HEK293 (cell line): Measurements from ENCODE around the gene DVL3.

Experiments
- CTCF ChIA-PET: fragments of 350-600 bp; formaldehyde crosslinking; extraction: SDS; loops from one replicate; lab custom pipeline; 2021; ENCODE audit warnings: antibody characterized with exemption; lab: Yijun Ruan, JAX
- POLR2A ChIA-PET: fragments of 300-600 bp; formaldehyde crosslinking; extraction: SDS; loops from one replicate; lab custom pipeline; 2020; ENCODE audit warnings: antibody characterized with exemption, inconsistent platforms; lab: Yijun Ruan, JAX
- H3K27ac ChIP-seq: fragments of 200-500 bp; sonication (Bioruptor generic); 2 replicates; pipeline ENCODE4 v1.5.1; 2014; ENCODE audit warnings: low read depth, low read length, control low read depth, inconsistent platforms; ENCODE audit errors: extremely low read depth
- H3K36me3 ChIP-seq, 2 experiments: fragments of 200-500 bp in 1 of 2; sonication (Bioruptor generic) in 1 of 2; 1 replicate in 1 of 2; 2 replicates in 1 of 2; pipeline ENCODE4 v1.5.1; 2014 to 2017; ENCODE audit warnings: inconsistent platforms in 2 of 2, low read length in 2 of 2; ENCODE audit not compliant: control insufficient read depth in 2 of 2, insufficient read depth in 1 of 2
- H3K4me1 ChIP-seq: fragments of 200-500 bp; sonication (Bioruptor generic); 2 replicates; pipeline ENCODE4 v1.5.1; 2014; ENCODE audit warnings: mild to moderate bottlenecking, low read length, inconsistent platforms; ENCODE audit not compliant: control insufficient read depth, insufficient read depth
- H3K4me3 ChIP-seq: 2 replicates; pipeline ENCODE4 v1.5.1; 2011; ENCODE audit warnings: low read depth, mild to moderate bottlenecking, control low read depth, low read length, moderate library complexity
- H3K9me3 ChIP-seq: fragments of 200-500 bp; sonication (Bioruptor generic); 2 replicates; pipeline ENCODE4 v1.5.1; 2014; ENCODE audit warnings: low read depth, low read length, inconsistent platforms; ENCODE audit not compliant: control insufficient read depth, insufficient read depth
- KLF16 ChIP-seq: fragments of 450-650 bp; formaldehyde crosslinking; IDR thresholded peaks from 2 replicates; pipeline ENCODE4 v1.5.1; 2017; ENCODE audit warnings: missing biosample characterization, missing genetic modification characterization
- MEIS1 ChIP-seq: sonication (generic); formaldehyde crosslinking; IDR thresholded peaks from 2 replicates; pipeline ENCODE4 v1.8.1; 2022; ENCODE audit warnings: missing genetic modification reagents, mild to moderate bottlenecking, borderline replicate concordance
- SETDB1 ChIP-seq: IDR thresholded peaks from one replicate; pipeline ENCODE4 v1.6.1; 2017; ENCODE audit warnings: mild to moderate bottlenecking, low read length, moderate library complexity, mixed read lengths; ENCODE audit not compliant: insufficient read length
- ZNF112 ChIP-seq: fragments of 450-650 bp; formaldehyde crosslinking; IDR thresholded peaks from 2 replicates; pipeline ENCODE4 v1.5.0; 2017; ENCODE audit warnings: missing biosample characterization, missing genetic modification characterization
- ZNF114 ChIP-seq: fragments of 450-650 bp; formaldehyde crosslinking; IDR thresholded peaks from 2 replicates; pipeline ENCODE4 v1.5.0; 2017; ENCODE audit warnings: missing biosample characterization, missing genetic modification characterization
- ZNF24 ChIP-seq: fragments of 450-650 bp; formaldehyde crosslinking; IDR thresholded peaks from 2 replicates; pipeline ENCODE4 v1.5.1; 2016; ENCODE audit warnings: missing biosample characterization, missing genetic modification characterization
- ZNF394 ChIP-seq: fragments of 450-650 bp; formaldehyde crosslinking; IDR thresholded peaks from 2 replicates; pipeline ENCODE4 v1.5.1; 2016; ENCODE audit warnings: missing biosample characterization, missing genetic modification characterization, mild to moderate bottlenecking, moderate library complexity, borderline replicate concordance
- ZNF416 ChIP-seq: fragments of 450-650 bp; formaldehyde crosslinking; IDR thresholded peaks from 2 replicates; pipeline ENCODE4 v1.5.1; 2016; ENCODE audit warnings: missing biosample characterization, missing genetic modification characterization
- ZNF423 ChIP-seq: fragments of 450-650 bp; formaldehyde crosslinking; IDR thresholded peaks from 2 replicates; pipeline ENCODE4 v1.5.1; 2016; ENCODE audit warnings: missing biosample characterization, missing genetic modification characterization
- ZNF555 ChIP-seq: fragments of 450-650 bp; formaldehyde crosslinking; conservative IDR thresholded peaks from 2 replicates; pipeline ENCODE4 v1.5.1; 2017; ENCODE audit warnings: missing biosample characterization, mild to moderate bottlenecking, missing genetic modification characterization, inconsistent platforms
- ZNF560 ChIP-seq: fragments of 450-650 bp; formaldehyde crosslinking; IDR thresholded peaks from 2 replicates; pipeline ENCODE4 v1.5.1; 2017; ENCODE audit warnings: missing biosample characterization, missing genetic modification characterization, borderline replicate concordance
- ZNF624 ChIP-seq: fragments of 450-650 bp; formaldehyde crosslinking; IDR thresholded peaks from 2 replicates; pipeline ENCODE4 v1.5.1; 2017; ENCODE audit warnings: missing biosample characterization, missing genetic modification characterization
- ZNF677 ChIP-seq: fragments of 450-650 bp; IDR thresholded peaks from 2 replicates; pipeline ENCODE4 v1.5.0; 2018; ENCODE audit warnings: missing biosample characterization, mild to moderate bottlenecking, missing genetic modification characterization, moderate library complexity
- ZNF776 ChIP-seq: fragments of 450-650 bp; formaldehyde crosslinking; IDR thresholded peaks from 2 replicates; pipeline ENCODE4 v1.5.0; 2017; ENCODE audit warnings: missing biosample characterization, missing genetic modification characterization, borderline replicate concordance
- ZNF792 ChIP-seq: fragments of 450-650 bp; formaldehyde crosslinking; IDR thresholded peaks from 2 replicates; pipeline ENCODE4 v1.5.1; 2016; ENCODE audit warnings: missing biosample characterization, missing genetic modification characterization
- ZSCAN16 ChIP-seq: fragments of 450-650 bp; formaldehyde crosslinking; IDR thresholded peaks from 2 replicates; pipeline ENCODE4 v1.5.1; 2016; ENCODE audit warnings: missing biosample characterization, missing genetic modification characterization
- TF ChIP-seq, protein P1 (sequence below): fragments of 450-650 bp; formaldehyde crosslinking; IDR thresholded peaks from 2 replicates; pipeline ENCODE4 v1.5.1; 2016; ENCODE audit warnings: missing biosample characterization, missing genetic modification characterization
- TF ChIP-seq, protein P2 (sequence below): fragments of 450-650 bp; formaldehyde crosslinking; IDR thresholded peaks from 2 replicates; pipeline ENCODE4 v1.5.1; 2017; ENCODE audit warnings: missing biosample characterization, missing genetic modification characterization
- TF ChIP-seq, protein P3 (sequence below): fragments of 450-650 bp; formaldehyde crosslinking; IDR thresholded peaks from 2 replicates; pipeline ENCODE4 v1.5.1; 2016; ENCODE audit warnings: missing biosample characterization, missing genetic modification characterization
- TF ChIP-seq, protein P4 (sequence below): fragments of 450-650 bp; formaldehyde crosslinking; IDR thresholded peaks from 2 replicates; pipeline ENCODE4 v1.5.1; 2016; ENCODE audit warnings: missing biosample characterization, missing genetic modification characterization

Gene DVL3

DNA sequence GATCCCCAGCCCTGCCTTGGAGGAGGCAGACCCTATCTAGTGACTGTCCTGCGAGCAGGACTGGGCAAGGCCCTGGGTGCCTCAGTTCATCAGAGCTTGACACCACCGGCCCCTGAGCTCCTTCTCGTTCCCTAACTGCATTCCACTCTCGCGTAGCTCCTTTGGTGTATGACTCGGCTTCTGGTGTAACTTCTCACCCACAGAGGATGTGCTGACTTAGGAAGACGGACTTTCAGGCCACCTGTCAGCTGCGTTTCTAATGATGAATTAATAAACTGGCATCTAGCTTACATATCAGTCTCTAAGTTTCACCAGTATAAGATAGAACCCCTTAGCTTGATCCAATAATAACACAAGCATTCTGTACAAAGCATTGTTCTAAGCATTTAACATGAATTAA is 48.3 kb downstream of the DVL3 start:
- no peak overlapping the region for H3K27ac ChIP-seq
- no peaks in the 10 kb centered on the region for H3K36me3 ChIP-seq
- no peaks in the 10 kb centered on the region for H3K4me1 ChIP-seq
- H3K4me3 ChIP-seq: no peak overlapping the region
- TF ChIP-seq, protein P1, sequence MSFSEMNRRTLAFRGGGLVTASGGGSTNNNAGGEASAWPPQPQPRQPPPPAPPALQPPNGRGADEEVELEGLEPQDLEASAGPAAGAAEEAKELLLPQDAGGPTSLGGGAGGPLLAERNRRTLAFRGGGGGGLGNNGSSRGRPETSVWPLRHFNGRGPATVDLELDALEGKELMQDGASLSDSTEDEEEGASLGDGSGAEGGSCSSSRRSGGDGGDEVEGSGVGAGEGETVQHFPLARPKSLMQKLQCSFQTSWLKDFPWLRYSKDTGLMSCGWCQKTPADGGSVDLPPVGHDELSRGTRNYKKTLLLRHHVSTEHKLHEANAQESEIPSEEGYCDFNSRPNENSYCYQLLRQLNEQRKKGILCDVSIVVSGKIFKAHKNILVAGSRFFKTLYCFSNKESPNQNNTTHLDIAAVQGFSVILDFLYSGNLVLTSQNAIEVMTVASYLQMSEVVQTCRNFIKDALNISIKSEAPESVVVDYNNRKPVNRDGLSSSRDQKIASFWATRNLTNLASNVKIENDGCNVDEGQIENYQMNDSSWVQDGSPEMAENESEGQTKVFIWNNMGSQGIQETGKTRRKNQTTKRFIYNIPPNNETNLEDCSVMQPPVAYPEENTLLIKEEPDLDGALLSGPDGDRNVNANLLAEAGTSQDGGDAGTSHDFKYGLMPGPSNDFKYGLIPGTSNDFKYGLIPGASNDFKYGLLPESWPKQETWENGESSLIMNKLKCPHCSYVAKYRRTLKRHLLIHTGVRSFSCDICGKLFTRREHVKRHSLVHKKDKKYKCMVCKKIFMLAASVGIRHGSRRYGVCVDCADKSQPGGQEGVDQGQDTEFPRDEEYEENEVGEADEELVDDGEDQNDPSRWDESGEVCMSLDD: no peak
- POLR2A ChIA-PET: interaction anchor here (1.2 kb wide), 1 partner anchor 17 kb away, joined by 3 read pairs; the partner anchor contains the start of gene ABCF3
- CTCF ChIA-PET: interaction anchor here (1.1 to 1.4 kb wide), 2 partner anchors 23 to 86 kb away, joined by 3 to 5 read pairs; no protein-coding TSS in a partner anchor
- no peaks in the 10 kb centered on the region for H3K9me3 ChIP-seq

DNA sequence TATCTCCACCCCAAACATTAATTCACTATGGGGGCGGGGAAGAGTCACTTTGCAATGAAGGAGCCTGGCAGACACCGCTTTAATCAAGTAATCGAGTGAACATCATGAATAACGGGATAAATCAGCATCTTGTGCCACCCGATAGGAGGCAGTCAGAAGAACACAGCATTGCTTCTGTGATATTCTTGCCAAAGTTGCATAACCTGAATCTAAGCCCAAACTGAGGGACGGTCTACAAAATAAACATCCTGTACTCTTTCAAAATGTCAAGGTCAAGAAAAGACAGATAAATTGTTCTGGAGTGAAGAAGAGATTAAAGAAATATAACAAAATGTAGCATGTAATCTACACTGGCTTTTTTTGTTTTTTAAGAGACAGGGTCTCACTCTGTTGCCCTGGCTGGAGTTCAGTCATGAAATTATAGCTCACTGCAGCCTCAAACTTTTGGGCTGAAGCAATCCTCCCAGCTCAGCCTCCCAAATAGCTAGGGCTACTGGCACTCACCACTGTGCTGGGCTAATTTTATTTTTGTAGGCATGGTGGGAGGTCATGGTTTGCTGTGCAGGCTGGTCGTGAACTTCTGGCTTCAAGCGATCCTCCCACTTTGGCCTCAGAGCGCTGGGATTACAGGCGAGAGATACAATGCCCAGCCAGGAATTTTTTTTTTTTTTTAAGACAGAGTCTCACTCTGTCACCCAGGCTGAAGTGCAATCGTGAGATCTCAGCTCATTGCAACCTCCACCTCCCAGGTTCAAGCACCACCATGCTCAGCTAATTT is 54.2 kb downstream of the DVL3 start:
- no peak overlapping the region for H3K4me3 ChIP-seq
- ChIA-PET CTCF (interaction anchor here (1.2 kb wide), 1 partner anchor 18 kb away, joined by 4 read pairs; no protein-coding TSS in a partner anchor), POLR2A (no interaction called here)
- H3K9me3 ChIP-seq: no peaks in the 10 kb centered on the region
- no peak overlapping the region for H3K27ac ChIP-seq
- no peaks in the 10 kb centered on the region for H3K36me3 ChIP-seq
- H3K4me1 ChIP-seq: no peaks in the 10 kb centered on the region
- TF ChIP-seq ZSCAN16 (tag by site-specific recombination): no peak

DNA sequence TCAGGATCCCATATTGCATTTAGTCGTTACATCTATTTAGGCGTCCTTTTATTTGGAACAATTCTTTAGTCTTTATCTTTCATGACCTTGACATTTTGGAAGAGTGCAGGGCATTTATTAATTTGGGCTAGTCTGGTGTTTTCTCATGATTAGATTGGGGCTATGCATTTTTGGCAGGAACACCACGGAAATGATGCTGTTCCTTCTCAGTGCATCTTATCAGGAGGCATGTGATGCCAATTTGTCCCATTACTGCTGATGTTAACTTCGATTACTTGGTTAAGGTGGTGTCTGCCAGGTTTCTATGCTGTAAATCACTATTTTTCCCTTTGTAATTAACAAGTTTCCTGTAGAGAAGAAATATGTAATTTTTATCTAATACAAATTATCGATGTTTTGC is 56.1 kb downstream of the DVL3 start:
- Histone ChIP-seq H3K4me3 (no peak overlapping the region), H3K9me3 (no peaks in the 10 kb centered on the region), H3K36me3 (no peaks in the 10 kb centered on the region), H3K4me1 (no peaks in the 10 kb centered on the region), H3K27ac (no peak overlapping the region)
- POLR2A ChIA-PET: no interaction called here
- CTCF ChIA-PET: interaction anchor here (1.2 kb wide), 1 partner anchor 17 kb away, joined by 4 read pairs; no protein-coding TSS in a partner anchor
- TF ChIP-seq ZNF423 (tag by site-specific recombination) (no peak), SETDB1 (no peak), MEIS1 (CRISPR knock-in tag) (no peak), ZNF416 (no peak), ZNF560 (no peak), ZNF114 (no peak)
- TF ChIP-seq, protein P2, sequence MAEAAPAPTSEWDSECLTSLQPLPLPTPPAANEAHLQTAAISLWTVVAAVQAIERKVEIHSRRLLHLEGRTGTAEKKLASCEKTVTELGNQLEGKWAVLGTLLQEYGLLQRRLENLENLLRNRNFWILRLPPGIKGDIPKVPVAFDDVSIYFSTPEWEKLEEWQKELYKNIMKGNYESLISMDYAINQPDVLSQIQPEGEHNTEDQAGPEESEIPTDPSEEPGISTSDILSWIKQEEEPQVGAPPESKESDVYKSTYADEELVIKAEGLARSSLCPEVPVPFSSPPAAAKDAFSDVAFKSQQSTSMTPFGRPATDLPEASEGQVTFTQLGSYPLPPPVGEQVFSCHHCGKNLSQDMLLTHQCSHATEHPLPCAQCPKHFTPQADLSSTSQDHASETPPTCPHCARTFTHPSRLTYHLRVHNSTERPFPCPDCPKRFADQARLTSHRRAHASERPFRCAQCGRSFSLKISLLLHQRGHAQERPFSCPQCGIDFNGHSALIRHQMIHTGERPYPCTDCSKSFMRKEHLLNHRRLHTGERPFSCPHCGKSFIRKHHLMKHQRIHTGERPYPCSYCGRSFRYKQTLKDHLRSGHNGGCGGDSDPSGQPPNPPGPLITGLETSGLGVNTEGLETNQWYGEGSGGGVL (tag by site-specific recombination): no peak

DNA sequence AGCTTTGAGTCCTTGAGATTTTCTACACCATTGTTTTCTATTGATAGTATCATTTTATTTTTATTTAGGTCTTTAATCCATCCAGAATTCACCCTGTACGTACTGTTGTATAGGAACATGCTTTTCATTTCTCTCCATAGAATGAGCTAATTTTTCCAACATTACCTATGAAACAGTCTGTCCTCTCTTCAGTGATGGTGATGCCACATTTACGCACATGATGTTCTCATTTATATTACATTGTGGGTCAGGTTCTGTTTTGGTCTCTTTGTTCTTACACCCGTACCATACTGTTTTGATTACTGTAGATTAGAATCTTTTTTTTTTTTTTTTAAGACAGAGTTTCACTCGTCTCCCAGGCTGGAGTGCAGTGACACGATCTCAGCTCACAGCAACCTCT is 56.5 kb downstream of the DVL3 start:
- H3K4me1 ChIP-seq: no peaks in the 10 kb centered on the region
- H3K27ac ChIP-seq: no peak overlapping the region
- ChIA-PET CTCF (interaction anchor here (1.2 kb wide), 1 partner anchor 16 kb away, joined by 4 read pairs; no protein-coding TSS in a partner anchor), POLR2A (no interaction called here)
- no peaks in the 10 kb centered on the region for H3K9me3 ChIP-seq
- H3K4me3 ChIP-seq: no peak overlapping the region
- no peaks in the 10 kb centered on the region for H3K36me3 ChIP-seq
- TF ChIP-seq ZNF677 (tag by site-specific recombination) (no peak), ZNF394 (no peak), ZNF776 (tag by site-specific recombination) (no peak), ZNF112 (tag by site-specific recombination) (no peak), ZNF24 (tag by site-specific recombination) (no peak), ZNF624 (tag by site-specific recombination) (no peak), KLF16 (tag by site-specific recombination) (no peak), ZNF792 (tag by site-specific recombination) (no peak), ZNF555 (tag by site-specific recombination) (no peak)
- TF ChIP-seq, protein P3, sequence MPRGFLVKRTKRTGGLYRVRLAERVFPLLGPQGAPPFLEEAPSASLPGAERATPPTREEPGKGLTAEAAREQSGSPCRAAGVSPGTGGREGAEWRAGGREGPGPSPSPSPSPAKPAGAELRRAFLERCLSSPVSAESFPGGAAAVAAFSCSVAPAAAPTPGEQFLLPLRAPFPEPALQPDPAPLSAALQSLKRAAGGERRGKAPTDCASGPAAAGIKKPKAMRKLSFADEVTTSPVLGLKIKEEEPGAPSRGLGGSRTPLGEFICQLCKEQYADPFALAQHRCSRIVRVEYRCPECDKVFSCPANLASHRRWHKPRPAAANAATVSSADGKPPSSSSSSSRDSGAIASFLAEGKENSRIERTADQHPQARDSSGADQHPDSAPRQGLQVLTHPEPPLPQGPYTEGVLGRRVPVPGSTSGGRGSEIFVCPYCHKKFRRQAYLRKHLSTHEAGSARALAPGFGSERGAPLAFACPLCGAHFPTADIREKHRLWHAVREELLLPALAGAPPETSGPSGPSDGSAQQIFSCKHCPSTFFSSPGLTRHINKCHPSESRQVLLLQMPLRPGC (tag by site-specific recombination): no peak
- TF ChIP-seq, protein P4, sequence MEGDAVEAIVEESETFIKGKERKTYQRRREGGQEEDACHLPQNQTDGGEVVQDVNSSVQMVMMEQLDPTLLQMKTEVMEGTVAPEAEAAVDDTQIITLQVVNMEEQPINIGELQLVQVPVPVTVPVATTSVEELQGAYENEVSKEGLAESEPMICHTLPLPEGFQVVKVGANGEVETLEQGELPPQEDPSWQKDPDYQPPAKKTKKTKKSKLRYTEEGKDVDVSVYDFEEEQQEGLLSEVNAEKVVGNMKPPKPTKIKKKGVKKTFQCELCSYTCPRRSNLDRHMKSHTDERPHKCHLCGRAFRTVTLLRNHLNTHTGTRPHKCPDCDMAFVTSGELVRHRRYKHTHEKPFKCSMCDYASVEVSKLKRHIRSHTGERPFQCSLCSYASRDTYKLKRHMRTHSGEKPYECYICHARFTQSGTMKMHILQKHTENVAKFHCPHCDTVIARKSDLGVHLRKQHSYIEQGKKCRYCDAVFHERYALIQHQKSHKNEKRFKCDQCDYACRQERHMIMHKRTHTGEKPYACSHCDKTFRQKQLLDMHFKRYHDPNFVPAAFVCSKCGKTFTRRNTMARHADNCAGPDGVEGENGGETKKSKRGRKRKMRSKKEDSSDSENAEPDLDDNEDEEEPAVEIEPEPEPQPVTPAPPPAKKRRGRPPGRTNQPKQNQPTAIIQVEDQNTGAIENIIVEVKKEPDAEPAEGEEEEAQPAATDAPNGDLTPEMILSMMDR (tag by site-specific recombination): no peak
